ENCODE data around the gene SIGLEC14.

Gene SIGLEC14

DNA sequence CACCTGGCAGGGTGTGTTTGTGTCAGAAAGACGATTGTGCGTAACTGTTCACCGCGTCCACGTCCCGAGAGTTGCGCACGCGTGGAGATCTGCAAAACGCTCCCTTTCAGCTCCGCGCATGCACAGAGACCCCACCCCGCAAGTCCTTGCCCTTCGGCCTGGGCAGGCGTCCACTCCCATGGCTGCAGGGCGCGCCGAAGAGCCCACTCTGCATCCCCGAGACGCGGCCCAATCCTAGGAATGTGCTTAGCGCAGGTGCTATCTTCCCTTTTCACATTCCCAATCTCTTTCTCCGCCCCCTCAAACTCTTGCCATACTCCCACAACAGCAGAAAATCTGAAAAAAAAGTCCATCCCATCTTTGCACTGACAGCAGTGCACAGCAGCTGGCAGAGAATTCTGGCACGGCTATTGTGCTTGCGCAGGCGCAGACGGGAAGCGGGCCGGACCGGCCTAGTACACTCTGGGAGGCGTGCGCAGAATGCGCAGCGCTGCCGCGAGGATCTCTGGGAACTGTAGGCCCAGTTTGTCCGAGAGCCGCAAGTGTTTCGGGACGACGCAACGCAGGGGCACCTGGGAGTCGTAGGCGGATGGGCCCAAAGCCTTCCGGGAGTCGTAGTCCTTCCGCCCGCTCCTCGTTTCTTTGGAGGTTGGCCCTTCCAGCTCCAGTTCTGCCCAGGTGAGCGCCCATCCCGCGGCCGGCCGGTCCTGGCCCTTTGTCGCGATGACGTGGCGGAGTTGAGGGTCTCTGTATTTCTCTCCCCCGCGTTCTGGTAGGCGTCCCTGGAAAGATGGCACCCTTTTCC is 52.5 kb downstream of the SIGLEC14 start:
- peak; percentile 94 for DNase-seq (ENCODE audit: low read depth)
- no peak for TF ChIP-seq CTCF (IDR thresholded peaks at IDR 0.05; ENCODE audit: control insufficient read depth, extremely low read depth, insufficient read depth)
- H3K4me3 ChIP-seq (ENCODE audit: low read depth, low read length): peak overlapping the region; percentile 91

- DNase-seq (ENCODE audit: low read depth): no peak
- no peak for TF ChIP-seq CTCF (IDR thresholded peaks at IDR 0.05; ENCODE audit: control insufficient read depth, extremely low read depth, insufficient read depth)
Measured at GRCh38 chr19:51593138-51593890, 53.3 kb downstream of the SIGLEC14 start.

More at GRCh38 chr19:51593138-51593890, 53.3 kb downstream of the SIGLEC14 start:
- H3K4me3 ChIP-seq (ENCODE audit: low read depth, low read length): peak overlapping the region; percentile 91

All from LNCaP clone FGC (cell line).